DND-41 (cell line): ENCODE results near the gene BMF.
"Not testable (repeated sequence)": the region's sequence is repeated elsewhere in the genome, so short reads cannot be mapped to it uniquely, and the experiment has no call there.

Experiments
- CTCF ChIP-seq: IDR thresholded peaks from 2 replicates; pipeline ENCODE4 v1.5.1; 2012; ENCODE audit warnings: borderline replicate concordance, low read length, moderate library complexity, mild to moderate bottlenecking; ENCODE audit not compliant: poor library complexity, severe bottlenecking; ENCODE audit errors: extremely low read depth
- EZH2 ChIP-seq: IDR thresholded peaks from 3 replicates; pipeline ENCODE4 v1.6.1; 2012; ENCODE audit warnings: borderline replicate concordance, low read depth, mild to moderate bottlenecking, moderate library complexity, low read length, inconsistent platforms; ENCODE audit not compliant: severe bottlenecking

- not testable (repeated sequence) for TF ChIP-seq CTCF, EZH2
These were observed 16.2 kb upstream of the BMF start for GRCh38 chr15:40124807-40125285.
